Measurements from ENCODE around the gene SMDT1.
"Not testable (repeated sequence)": the region's sequence is repeated elsewhere in the genome, so short reads cannot be mapped to it uniquely, and the experiment has no call there.

SMDT1 gene

GRCh38 chr22:42104332-42104860 is 24.9 kb downstream of the SMDT1 start:
- H3K4me1 ChIP-seq (ENCODE audit: control insufficient read depth, insufficient read depth, low read length); POLR2A ChIA-PET; H3K36me3 ChIP-seq (ENCODE audit: control insufficient read depth in 2 of 2, insufficient read depth in 1 of 2, low read length in 2 of 2); H3K4me3 ChIP-seq (ENCODE audit: low read depth, low read length); H3K9me3 ChIP-seq (ENCODE audit: control insufficient read depth, insufficient read depth, low read depth, low read length); H3K27ac ChIP-seq (ENCODE audit: extremely low read depth, low read depth, low read length): not testable (repeated sequence)
- TF ChIP-seq SETDB1 (IDR thresholded peaks at IDR 0.05; ENCODE audit: insufficient read length, low read length): peak; percentile 88
- CTCF ChIA-PET: interaction anchor here (0.7 to 3.0 kb wide), 4 partner anchors 13 to 340 kb away, joined by 3 to 8 read pairs (median 4); partner anchors contain the start of gene NDUFA6

GRCh38 chr22:42108848-42109247 is 29.3 kb downstream of the SMDT1 start:
- POLR2A ChIA-PET: interaction anchor here (0.6 kb wide), 1 partner anchor 1017 kb away, joined by 3 read pairs; no protein-coding TSS in a partner anchor
- CTCF ChIA-PET: interaction anchor here (1.3 kb wide), 1 partner anchor 336 kb away, joined by 4 read pairs; no protein-coding TSS in a partner anchor
- TF ChIP-seq ZNF335 (tag by site-specific recombination; conservative IDR thresholded peaks at IDR 0.05): no peak
- no peak for TF ChIP-seq ZBTB11 (tag by site-specific recombination; conservative IDR thresholded peaks at IDR 0.05; ENCODE audit: low read depth)
- no peak for TF ChIP-seq YY2 (tag by site-specific recombination; IDR thresholded peaks at IDR 0.05)
- no peak for TF ChIP-seq ZNF202 (tag by site-specific recombination; IDR thresholded peaks at IDR 0.05; ENCODE audit: borderline replicate concordance)
- no peak for TF ChIP-seq ZNF157 (tag by site-specific recombination; IDR thresholded peaks at IDR 0.05)
- TF ChIP-seq ZNF239 (tag by site-specific recombination; IDR thresholded peaks at IDR 0.05): no peak
- no peak for TF ChIP-seq ZNF623 (tag by site-specific recombination; IDR thresholded peaks at IDR 0.05)
- TF ChIP-seq ZBTB49 (tag by site-specific recombination; IDR thresholded peaks at IDR 0.05; ENCODE audit: low read depth): no peak
- no peak for TF ChIP-seq RBAK (tag by site-specific recombination; IDR thresholded peaks at IDR 0.05)
- TF ChIP-seq SCRT1 (tag by site-specific recombination; IDR thresholded peaks at IDR 0.05; ENCODE audit: borderline replicate concordance): no peak
- TF ChIP-seq ZNF24 (tag by site-specific recombination; IDR thresholded peaks at IDR 0.05): no peak
- no peak for TF ChIP-seq ZNF302 (tag by site-specific recombination; IDR thresholded peaks at IDR 0.05; ENCODE audit: low read depth)
- TF ChIP-seq ZNF585B (tag by site-specific recombination; IDR thresholded peaks at IDR 0.05): no peak
- TF ChIP-seq ZNF391 (tag by site-specific recombination; IDR thresholded peaks at IDR 0.05; ENCODE audit: borderline replicate concordance, low read depth): no peak
- no peak for TF ChIP-seq ZNF433 (tag by site-specific recombination; IDR thresholded peaks at IDR 0.05; ENCODE audit: low read depth)
- TF ChIP-seq ZNF514 (tag by site-specific recombination; IDR thresholded peaks at IDR 0.05): no peak
- no peak for TF ChIP-seq ZNF169 (tag by site-specific recombination; IDR thresholded peaks at IDR 0.05)
- no peak for TF ChIP-seq ZNF266 (tag by site-specific recombination; IDR thresholded peaks at IDR 0.05; ENCODE audit: low read depth)
- no peak for TF ChIP-seq ZSCAN23 (tag by site-specific recombination; IDR thresholded peaks at IDR 0.05)

More at GRCh38 chr22:42108848-42109247, 29.3 kb downstream of the SMDT1 start:
- no peak overlapping the region for H3K27ac ChIP-seq (ENCODE audit: extremely low read depth, low read depth, low read length)
- H3K4me3 ChIP-seq (ENCODE audit: low read depth, low read length): no peak overlapping the region
- H3K4me1 ChIP-seq (ENCODE audit: control insufficient read depth, insufficient read depth, low read length): no peaks in the 10 kb centered on the region
- H3K36me3 ChIP-seq (ENCODE audit: control insufficient read depth in 2 of 2, insufficient read depth in 1 of 2, low read length in 2 of 2): no peaks in the 10 kb centered on the region
- no peaks in the 10 kb centered on the region for H3K9me3 ChIP-seq (ENCODE audit: control insufficient read depth, insufficient read depth, low read depth, low read length)
